WI38 (cell line): ENCODE results near the gene FBLL1.
"Not testable (repeated sequence)": the region's sequence is repeated elsewhere in the genome, so short reads cannot be mapped to it uniquely, and the experiment has no call there.

ENCODE experiments used
- H3K4me3 ChIP-seq: 2 replicates; pipeline ENCODE4 v1.5.1; 2011; ENCODE audit warnings: low read depth, mild to moderate bottlenecking, control low read depth, low read length
- CTCF ChIP-seq: IDR thresholded peaks from 2 replicates; pipeline ENCODE4 v1.5.1; 2012; ENCODE audit warnings: low read depth, mild to moderate bottlenecking, control low read depth, low read length

The FBLL1 gene

GRCh38 chr5:168552146-168552545 lies 23.0 kb downstream of the FBLL1 start:
- no peak for TF ChIP-seq CTCF
- no peak overlapping the region for H3K4me3 ChIP-seq

- H3K4me3 ChIP-seq, result no peak overlapping the region
- no peak for TF ChIP-seq CTCF
These were observed 24.4 kb downstream of the FBLL1 start for GRCh38 chr5:168553377-168554130.

GRCh38 chr5:168557389-168557788 lies 28.3 kb downstream of the FBLL1 start:
- no peak overlapping the region for H3K4me3 ChIP-seq
- TF ChIP-seq CTCF, result no peak

- no peak for TF ChIP-seq CTCF
- H3K4me3 ChIP-seq, result no peak overlapping the region
These were observed 33.2 kb downstream of the FBLL1 start for GRCh38 chr5:168562279-168562678.

- no peak for TF ChIP-seq CTCF
- H3K4me3 ChIP-seq, result no peak overlapping the region
These were observed 34.9 kb downstream of the FBLL1 start for GRCh38 chr5:168563959-168564358.

- no peak overlapping the region for H3K4me3 ChIP-seq
- TF ChIP-seq CTCF, result no peak
These were observed 39.6 kb downstream of the FBLL1 start for GRCh38 chr5:168568738-168569137.

- no peak overlapping the region for H3K4me3 ChIP-seq
- TF ChIP-seq CTCF, result no peak
These were observed 41.6 kb downstream of the FBLL1 start for GRCh38 chr5:168570490-168571328.

- H3K4me3 ChIP-seq, result not testable (repeated sequence)
These were observed 44.6 kb downstream of the FBLL1 start for GRCh38 chr5:168573663-168574062.

- not testable (repeated sequence) for H3K4me3 ChIP-seq
These were observed 45.1 kb downstream of the FBLL1 start for GRCh38 chr5:168574156-168574555.
